ENCODE data around the gene DGKK. TPM values are rescaled to one million over a fixed set of nuclear protein-coding genes. Genes with fewer than 3 reads are reported as not detected.

The DGKK gene
- total and polyA plus RNA-seq, 4 donors, result 2.9 TPM; not detected in 3

DNA sequence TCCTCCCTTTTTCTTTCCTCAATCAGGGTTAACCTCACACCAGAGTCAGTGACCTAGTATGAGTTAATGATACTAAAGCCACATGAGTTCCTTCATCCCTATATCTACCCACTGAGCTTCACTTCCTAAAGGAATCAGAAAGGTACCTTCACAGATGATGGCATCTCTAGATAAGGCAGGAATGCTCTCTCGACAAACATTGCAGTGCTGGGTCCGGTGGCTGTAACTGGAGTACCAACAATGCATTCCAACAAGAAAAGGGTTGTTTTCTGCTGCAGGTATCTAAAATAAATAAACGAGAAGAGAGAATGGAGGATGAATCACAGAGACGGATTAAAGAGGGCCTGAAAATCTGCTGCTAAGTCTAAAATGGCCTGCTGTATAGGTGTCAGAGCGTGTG, 66.7 kb downstream of the DGKK start:
- H3K4me1 ChIP-seq (ENCODE audit: control insufficient read depth in 4 of 4, insufficient read depth in 4 of 4, low read length in 3 of 4), result no peaks in the 10 kb centered on the region
- WGBS, result 70% methylated on average over 5 of the region's 5 CpGs
- H3K9me3 ChIP-seq (ENCODE audit: control insufficient read depth in 4 of 4, low read length in 3 of 4), result peaks cover 0 to 5% (median 0%) of the 10 kb centered on the region in 4 donors
- H3K36me3 ChIP-seq (ENCODE audit: control insufficient read depth in 4 of 4, insufficient read depth in 3 of 4, low read depth in 1 of 4, low read length in 3 of 4), result no peaks in the 10 kb centered on the region
- no peak for DNase-seq (ENCODE audit: low spot score)
- no peak overlapping the region for H3K4me3 ChIP-seq (ENCODE audit: low read depth in 1 of 3, low read length in 3 of 3)
- TF ChIP-seq EGR1 (IDR thresholded peaks at IDR 0.05; ENCODE audit: low read depth in 2 of 2), result no peak
- peaks cover 0 to 2% (median 0%) of the 10 kb centered on the region in 4 donors for H3K27me3 ChIP-seq (ENCODE audit: control insufficient read depth in 4 of 4, insufficient read depth in 4 of 4, low read length in 3 of 4)
- no peak overlapping the region for H3K9ac ChIP-seq (ENCODE audit: low read depth in 1 of 2, low read length in 2 of 2)
- H3K27ac ChIP-seq (ENCODE audit: low read depth in 1 of 2, low read length in 2 of 2), result no peak overlapping the region

DNA sequence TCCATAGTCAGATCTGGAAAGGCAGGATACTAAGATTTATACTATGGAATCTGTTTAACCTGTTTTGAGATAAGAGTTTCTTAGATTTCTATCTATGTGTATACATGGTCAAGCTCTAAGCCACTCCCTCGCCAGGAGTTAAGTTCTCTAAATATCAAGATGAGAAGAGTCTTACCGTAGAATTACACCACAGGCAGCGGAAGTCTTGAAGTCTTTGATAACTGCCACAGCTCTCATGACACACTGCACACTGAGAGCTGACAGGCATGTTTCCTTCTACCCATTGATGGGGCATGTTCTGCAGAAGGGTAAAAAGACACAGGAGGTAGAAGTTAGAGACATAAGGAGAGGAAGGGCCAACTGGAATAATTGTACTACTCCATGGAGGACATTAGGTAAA, 67.7 kb downstream of the DGKK start:
- TF ChIP-seq, protein P1, sequence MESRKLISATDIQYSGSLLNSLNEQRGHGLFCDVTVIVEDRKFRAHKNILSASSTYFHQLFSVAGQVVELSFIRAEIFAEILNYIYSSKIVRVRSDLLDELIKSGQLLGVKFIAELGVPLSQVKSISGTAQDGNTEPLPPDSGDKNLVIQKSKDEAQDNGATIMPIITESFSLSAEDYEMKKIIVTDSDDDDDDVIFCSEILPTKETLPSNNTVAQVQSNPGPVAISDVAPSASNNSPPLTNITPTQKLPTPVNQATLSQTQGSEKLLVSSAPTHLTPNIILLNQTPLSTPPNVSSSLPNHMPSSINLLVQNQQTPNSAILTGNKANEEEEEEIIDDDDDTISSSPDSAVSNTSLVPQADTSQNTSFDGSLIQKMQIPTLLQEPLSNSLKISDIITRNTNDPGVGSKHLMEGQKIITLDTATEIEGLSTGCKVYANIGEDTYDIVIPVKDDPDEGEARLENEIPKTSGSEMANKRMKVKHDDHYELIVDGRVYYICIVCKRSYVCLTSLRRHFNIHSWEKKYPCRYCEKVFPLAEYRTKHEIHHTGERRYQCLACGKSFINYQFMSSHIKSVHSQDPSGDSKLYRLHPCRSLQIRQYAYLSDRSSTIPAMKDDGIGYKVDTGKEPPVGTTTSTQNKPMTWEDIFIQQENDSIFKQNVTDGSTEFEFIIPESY (IDR thresholded peaks at IDR 0.05), result no peak
- TF ChIP-seq FOXA1 (IDR thresholded peaks at IDR 0.05) (no peak), JUND (IDR thresholded peaks at IDR 0.05) (no peak), FOXA2 (IDR thresholded peaks at IDR 0.05) (no peak), RXRA (IDR thresholded peaks at IDR 0.05) (no peak), TAF1 (conservative IDR thresholded peaks at IDR 0.05) (no peak), RAD21 (IDR thresholded peaks at IDR 0.05) (no peak), YY1 (IDR thresholded peaks at IDR 0.05) (no peak), NR2F2 (IDR thresholded peaks at IDR 0.05) (no peak), SP1 (IDR thresholded peaks at IDR 0.05) (no peak), GABPA (IDR thresholded peaks at IDR 0.05 in 1 of 2, conservative IDR thresholded peaks at IDR 0.05 in 1 of 2) (no peak), HNF4A (conservative IDR thresholded peaks at IDR 0.05) (no peak), HNF4G (IDR thresholded peaks at IDR 0.05) (no peak), EGR1 (IDR thresholded peaks at IDR 0.05; ENCODE audit: low read depth in 2 of 2) (no peak)
- TF ChIP-seq, protein P2, sequence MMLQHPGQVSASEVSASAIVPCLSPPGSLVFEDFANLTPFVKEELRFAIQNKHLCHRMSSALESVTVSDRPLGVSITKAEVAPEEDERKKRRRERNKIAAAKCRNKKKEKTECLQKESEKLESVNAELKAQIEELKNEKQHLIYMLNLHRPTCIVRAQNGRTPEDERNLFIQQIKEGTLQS (IDR thresholded peaks at IDR 0.05), result no peak
- TF ChIP-seq, protein P3, sequence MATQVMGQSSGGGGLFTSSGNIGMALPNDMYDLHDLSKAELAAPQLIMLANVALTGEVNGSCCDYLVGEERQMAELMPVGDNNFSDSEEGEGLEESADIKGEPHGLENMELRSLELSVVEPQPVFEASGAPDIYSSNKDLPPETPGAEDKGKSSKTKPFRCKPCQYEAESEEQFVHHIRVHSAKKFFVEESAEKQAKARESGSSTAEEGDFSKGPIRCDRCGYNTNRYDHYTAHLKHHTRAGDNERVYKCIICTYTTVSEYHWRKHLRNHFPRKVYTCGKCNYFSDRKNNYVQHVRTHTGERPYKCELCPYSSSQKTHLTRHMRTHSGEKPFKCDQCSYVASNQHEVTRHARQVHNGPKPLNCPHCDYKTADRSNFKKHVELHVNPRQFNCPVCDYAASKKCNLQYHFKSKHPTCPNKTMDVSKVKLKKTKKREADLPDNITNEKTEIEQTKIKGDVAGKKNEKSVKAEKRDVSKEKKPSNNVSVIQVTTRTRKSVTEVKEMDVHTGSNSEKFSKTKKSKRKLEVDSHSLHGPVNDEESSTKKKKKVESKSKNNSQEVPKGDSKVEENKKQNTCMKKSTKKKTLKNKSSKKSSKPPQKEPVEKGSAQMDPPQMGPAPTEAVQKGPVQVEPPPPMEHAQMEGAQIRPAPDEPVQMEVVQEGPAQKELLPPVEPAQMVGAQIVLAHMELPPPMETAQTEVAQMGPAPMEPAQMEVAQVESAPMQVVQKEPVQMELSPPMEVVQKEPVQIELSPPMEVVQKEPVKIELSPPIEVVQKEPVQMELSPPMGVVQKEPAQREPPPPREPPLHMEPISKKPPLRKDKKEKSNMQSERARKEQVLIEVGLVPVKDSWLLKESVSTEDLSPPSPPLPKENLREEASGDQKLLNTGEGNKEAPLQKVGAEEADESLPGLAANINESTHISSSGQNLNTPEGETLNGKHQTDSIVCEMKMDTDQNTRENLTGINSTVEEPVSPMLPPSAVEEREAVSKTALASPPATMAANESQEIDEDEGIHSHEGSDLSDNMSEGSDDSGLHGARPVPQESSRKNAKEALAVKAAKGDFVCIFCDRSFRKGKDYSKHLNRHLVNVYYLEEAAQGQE (IDR thresholded peaks at IDR 0.05), result no peak
- TF ChIP-seq, protein P4, sequence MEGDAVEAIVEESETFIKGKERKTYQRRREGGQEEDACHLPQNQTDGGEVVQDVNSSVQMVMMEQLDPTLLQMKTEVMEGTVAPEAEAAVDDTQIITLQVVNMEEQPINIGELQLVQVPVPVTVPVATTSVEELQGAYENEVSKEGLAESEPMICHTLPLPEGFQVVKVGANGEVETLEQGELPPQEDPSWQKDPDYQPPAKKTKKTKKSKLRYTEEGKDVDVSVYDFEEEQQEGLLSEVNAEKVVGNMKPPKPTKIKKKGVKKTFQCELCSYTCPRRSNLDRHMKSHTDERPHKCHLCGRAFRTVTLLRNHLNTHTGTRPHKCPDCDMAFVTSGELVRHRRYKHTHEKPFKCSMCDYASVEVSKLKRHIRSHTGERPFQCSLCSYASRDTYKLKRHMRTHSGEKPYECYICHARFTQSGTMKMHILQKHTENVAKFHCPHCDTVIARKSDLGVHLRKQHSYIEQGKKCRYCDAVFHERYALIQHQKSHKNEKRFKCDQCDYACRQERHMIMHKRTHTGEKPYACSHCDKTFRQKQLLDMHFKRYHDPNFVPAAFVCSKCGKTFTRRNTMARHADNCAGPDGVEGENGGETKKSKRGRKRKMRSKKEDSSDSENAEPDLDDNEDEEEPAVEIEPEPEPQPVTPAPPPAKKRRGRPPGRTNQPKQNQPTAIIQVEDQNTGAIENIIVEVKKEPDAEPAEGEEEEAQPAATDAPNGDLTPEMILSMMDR (IDR thresholded peaks at IDR 0.05; ENCODE audit: low read depth, low read length, missing input control), result no peak
- TF ChIP-seq, protein P5, sequence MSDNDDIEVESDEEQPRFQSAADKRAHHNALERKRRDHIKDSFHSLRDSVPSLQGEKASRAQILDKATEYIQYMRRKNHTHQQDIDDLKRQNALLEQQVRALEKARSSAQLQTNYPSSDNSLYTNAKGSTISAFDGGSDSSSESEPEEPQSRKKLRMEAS (IDR thresholded peaks at IDR 0.05), result no peak
- H3K36me3 ChIP-seq (ENCODE audit: control insufficient read depth in 4 of 4, insufficient read depth in 3 of 4, low read depth in 1 of 4, low read length in 3 of 4), result no peaks in the 10 kb centered on the region
- 91% methylated on average over 3 of the region's 3 CpGs for WGBS
- no peak overlapping the region for H3K27ac ChIP-seq (ENCODE audit: low read depth in 1 of 2, low read length in 2 of 2)
- H3K4me1 ChIP-seq (ENCODE audit: control insufficient read depth in 4 of 4, insufficient read depth in 4 of 4, low read length in 3 of 4), result no peaks in the 10 kb centered on the region
- no peak for DNase-seq (ENCODE audit: low spot score)
- no peak overlapping the region for H3K9ac ChIP-seq (ENCODE audit: low read depth in 1 of 2, low read length in 2 of 2)
- H3K27me3 ChIP-seq (ENCODE audit: control insufficient read depth in 4 of 4, insufficient read depth in 4 of 4, low read length in 3 of 4), result peaks cover 0 to 2% (median 0%) of the 10 kb centered on the region in 4 donors
- peaks cover 0 to 5% (median 0%) of the 10 kb centered on the region in 4 donors for H3K9me3 ChIP-seq (ENCODE audit: control insufficient read depth in 4 of 4, low read length in 3 of 4)
- no peak overlapping the region for H3K4me3 ChIP-seq (ENCODE audit: low read depth in 1 of 3, low read length in 3 of 3)

Measured in liver (tissue), 9 donors.